ENCODE results near the gene CDKAL1.

Gene CDKAL1

DNA sequence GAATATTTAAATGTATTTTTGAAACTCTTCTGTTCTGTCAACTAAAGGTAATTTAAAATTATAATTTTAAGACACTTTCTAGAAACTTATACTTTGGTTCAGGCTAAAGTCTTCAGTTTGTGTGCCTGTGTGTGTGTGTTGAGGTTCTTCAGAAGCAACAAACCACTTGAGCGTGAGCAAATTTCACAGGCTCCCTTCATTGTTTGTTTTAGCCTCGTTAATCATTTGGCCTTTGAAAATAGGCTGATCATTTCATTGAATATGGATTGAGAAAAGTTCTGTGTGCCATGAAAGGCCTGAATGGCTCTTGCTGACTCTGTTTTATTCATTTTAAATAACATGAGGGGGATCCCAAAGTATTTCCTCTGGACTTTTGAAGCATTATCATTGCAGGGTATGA, 420.1 kb downstream of the CDKAL1 start:
- no peak overlapping the region for H3K27ac ChIP-seq
- no peaks in the 10 kb centered on the region for H3K27me3 ChIP-seq (ENCODE audit: insufficient read depth, low read depth)
- no peak overlapping the region for H3K4me3 ChIP-seq (IDR thresholded peaks at IDR 0.05; ENCODE audit: insufficient read depth, low read depth, low read length)
- no peak overlapping the region for H3K9ac ChIP-seq
- no peaks in the 10 kb centered on the region for H3K36me3 ChIP-seq (ENCODE audit: insufficient read depth)
- H2AFZ ChIP-seq (ENCODE audit: low read depth), result no peak overlapping the region
- no peak overlapping the region for H3K4me2 ChIP-seq
- no peaks in the 10 kb centered on the region for H3K4me1 ChIP-seq (ENCODE audit: low read depth, poor library complexity, severe bottlenecking)
- TF ChIP-seq, protein P1, sequence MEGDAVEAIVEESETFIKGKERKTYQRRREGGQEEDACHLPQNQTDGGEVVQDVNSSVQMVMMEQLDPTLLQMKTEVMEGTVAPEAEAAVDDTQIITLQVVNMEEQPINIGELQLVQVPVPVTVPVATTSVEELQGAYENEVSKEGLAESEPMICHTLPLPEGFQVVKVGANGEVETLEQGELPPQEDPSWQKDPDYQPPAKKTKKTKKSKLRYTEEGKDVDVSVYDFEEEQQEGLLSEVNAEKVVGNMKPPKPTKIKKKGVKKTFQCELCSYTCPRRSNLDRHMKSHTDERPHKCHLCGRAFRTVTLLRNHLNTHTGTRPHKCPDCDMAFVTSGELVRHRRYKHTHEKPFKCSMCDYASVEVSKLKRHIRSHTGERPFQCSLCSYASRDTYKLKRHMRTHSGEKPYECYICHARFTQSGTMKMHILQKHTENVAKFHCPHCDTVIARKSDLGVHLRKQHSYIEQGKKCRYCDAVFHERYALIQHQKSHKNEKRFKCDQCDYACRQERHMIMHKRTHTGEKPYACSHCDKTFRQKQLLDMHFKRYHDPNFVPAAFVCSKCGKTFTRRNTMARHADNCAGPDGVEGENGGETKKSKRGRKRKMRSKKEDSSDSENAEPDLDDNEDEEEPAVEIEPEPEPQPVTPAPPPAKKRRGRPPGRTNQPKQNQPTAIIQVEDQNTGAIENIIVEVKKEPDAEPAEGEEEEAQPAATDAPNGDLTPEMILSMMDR (conservative IDR thresholded peaks at IDR 0.05; ENCODE audit: low read depth, low read length), result no peak
- H4K20me1 ChIP-seq (ENCODE audit: insufficient read depth), result no peaks in the 10 kb centered on the region
- no peaks in the 10 kb centered on the region for H3K79me2 ChIP-seq (ENCODE audit: insufficient read depth, low read depth)

DNA sequence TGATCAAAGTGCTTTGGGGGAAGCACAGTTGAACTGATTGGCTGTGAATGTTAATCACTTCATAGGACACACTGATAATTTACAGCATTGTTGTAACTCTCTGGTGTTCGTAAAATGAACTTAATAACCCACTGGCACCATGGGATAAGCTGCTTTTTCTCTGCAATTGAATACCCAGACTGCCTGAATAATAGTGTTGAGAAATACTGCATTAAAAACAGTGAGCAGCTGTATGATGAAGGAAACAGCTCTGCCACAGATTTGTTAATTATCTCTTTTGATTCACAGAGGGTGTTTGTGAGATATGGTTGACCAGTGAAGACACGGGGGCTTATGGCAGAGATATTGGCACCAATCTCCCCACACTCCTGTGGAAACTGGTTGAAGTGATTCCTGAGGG, 420.9 kb downstream of the CDKAL1 start:
- H3K27ac ChIP-seq, result no peak overlapping the region

DNA sequence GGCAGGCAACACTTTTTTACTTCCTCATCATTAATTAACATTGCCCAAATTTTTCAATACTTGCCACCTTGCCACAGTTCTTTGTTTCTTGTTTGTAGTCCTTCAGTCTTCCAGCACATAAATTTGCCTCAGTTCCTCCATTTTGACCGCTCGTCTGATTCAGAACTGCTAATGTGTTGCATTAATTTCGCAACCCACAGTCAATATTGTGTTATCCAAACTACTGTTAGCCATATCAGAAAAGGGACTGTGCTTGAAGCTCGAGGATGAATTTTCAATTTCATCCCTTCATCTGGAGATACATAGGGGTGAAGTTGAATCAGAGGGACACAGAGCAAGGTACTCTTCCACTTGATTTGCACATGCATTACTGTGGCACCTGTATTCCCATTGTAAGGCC, 421.5 kb downstream of the CDKAL1 start:
- H3K27me3 ChIP-seq (ENCODE audit: insufficient read depth, low read depth), result no peaks in the 10 kb centered on the region

More for the DNA sequence above, 420.9 kb downstream of the CDKAL1 start:
- Histone ChIP-seq H3K79me2 (ENCODE audit: insufficient read depth, low read depth) (no peaks in the 10 kb centered on the region), H3K9ac (no peak overlapping the region), H4K20me1 (ENCODE audit: insufficient read depth) (no peaks in the 10 kb centered on the region), H3K36me3 (ENCODE audit: insufficient read depth) (no peaks in the 10 kb centered on the region), H3K4me3 (IDR thresholded peaks at IDR 0.05; ENCODE audit: insufficient read depth, low read depth, low read length) (no peak overlapping the region), H3K4me2 (no peak overlapping the region), H3K4me1 (ENCODE audit: low read depth, poor library complexity, severe bottlenecking) (no peaks in the 10 kb centered on the region), H2AFZ (ENCODE audit: low read depth) (no peak overlapping the region), H3K27me3 (ENCODE audit: insufficient read depth, low read depth) (no peaks in the 10 kb centered on the region)
- TF ChIP-seq, protein P1 (conservative IDR thresholded peaks at IDR 0.05; ENCODE audit: low read depth, low read length), result no peak

DNA sequence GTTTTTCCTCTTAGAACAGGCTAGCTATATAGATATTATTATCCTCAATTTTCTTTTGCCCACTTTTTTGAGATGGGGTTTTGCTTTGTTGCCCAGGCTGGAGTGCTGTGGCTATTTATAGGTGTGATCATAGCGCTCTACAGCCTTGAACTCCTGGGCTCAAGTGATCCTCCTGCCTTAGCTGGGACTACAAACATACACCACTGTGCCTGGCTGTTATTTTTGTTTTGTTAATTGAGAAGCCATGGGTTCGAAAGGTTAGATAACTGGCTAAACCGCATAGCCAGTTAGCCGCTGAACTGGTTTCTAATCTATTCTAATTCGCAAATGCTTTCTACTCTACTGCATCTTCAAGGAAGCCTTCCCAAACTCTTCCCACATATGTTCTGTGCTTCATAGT, 425.8 kb downstream of the CDKAL1 start:
- H3K36me3 ChIP-seq (ENCODE audit: insufficient read depth), result no peaks in the 10 kb centered on the region
- H3K4me1 ChIP-seq (ENCODE audit: low read depth, poor library complexity, severe bottlenecking), result no peaks in the 10 kb centered on the region
- H3K27ac ChIP-seq, result no peak overlapping the region
- H3K9ac ChIP-seq, result no peak overlapping the region
- no peak overlapping the region for H2AFZ ChIP-seq (ENCODE audit: low read depth)
- no peaks in the 10 kb centered on the region for H4K20me1 ChIP-seq (ENCODE audit: insufficient read depth)
- H3K4me2 ChIP-seq, result no peak overlapping the region
- TF ChIP-seq, protein P1 (conservative IDR thresholded peaks at IDR 0.05; ENCODE audit: low read depth, low read length), result no peak
- H3K27me3 ChIP-seq (ENCODE audit: insufficient read depth, low read depth), result no peaks in the 10 kb centered on the region
- no peak overlapping the region for H3K4me3 ChIP-seq (IDR thresholded peaks at IDR 0.05; ENCODE audit: insufficient read depth, low read depth, low read length)
- H3K79me2 ChIP-seq (ENCODE audit: insufficient read depth, low read depth), result no peaks in the 10 kb centered on the region

More for the DNA sequence above, 421.5 kb downstream of the CDKAL1 start:
- no peak overlapping the region for H3K4me3 ChIP-seq (IDR thresholded peaks at IDR 0.05; ENCODE audit: insufficient read depth, low read depth, low read length)
- H3K27ac ChIP-seq, result no peak overlapping the region
- H4K20me1 ChIP-seq (ENCODE audit: insufficient read depth), result no peaks in the 10 kb centered on the region
- TF ChIP-seq, protein P1 (conservative IDR thresholded peaks at IDR 0.05; ENCODE audit: low read depth, low read length), result no peak
- H2AFZ ChIP-seq (ENCODE audit: low read depth), result no peak overlapping the region
- H3K36me3 ChIP-seq (ENCODE audit: insufficient read depth), result no peaks in the 10 kb centered on the region
- no peaks in the 10 kb centered on the region for H3K79me2 ChIP-seq (ENCODE audit: insufficient read depth, low read depth)
- H3K4me2 ChIP-seq, result no peak overlapping the region
- H3K9ac ChIP-seq, result no peak overlapping the region
- H3K4me1 ChIP-seq (ENCODE audit: low read depth, poor library complexity, severe bottlenecking), result no peaks in the 10 kb centered on the region
